Measurements from ENCODE around the gene CEP57L1. TPM values are rescaled to one million over a fixed set of nuclear protein-coding genes. Genes with fewer than 3 reads are reported as not detected.

Gene CEP57L1
- total and polyA plus RNA-seq, 2 donors (not counting 1 experiment from before 2014, with no cell fraction given): 3.1 to 8.8 TPM

DNA sequence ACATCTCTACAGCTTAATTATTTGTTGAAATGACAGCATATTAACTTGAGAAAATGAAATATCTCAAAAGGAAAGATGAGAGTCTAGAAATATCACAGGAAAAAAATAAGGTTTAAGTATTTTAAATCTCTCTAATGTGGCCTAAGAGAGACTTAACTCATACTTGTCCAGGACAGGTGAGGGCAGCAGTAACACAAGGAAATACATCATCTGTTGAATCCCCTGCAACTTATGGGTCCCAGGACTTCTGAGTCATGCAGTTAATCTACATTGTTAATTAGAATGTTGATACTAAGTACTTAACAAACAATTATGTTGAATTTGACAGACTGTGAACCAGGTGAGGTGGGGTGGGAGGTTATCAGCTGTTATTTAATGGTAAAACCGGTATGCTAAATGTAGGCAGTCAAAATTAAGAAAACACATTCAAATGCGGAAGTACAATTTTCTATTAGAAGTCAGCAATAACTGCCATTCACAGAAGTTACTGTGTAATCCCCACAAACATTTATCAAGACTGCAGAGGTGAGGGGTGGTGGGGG, 87.9 kb downstream of the CEP57L1 start:
- ChIA-PET POLR2A (no interaction called here), CTCF (interaction anchor here (0.9 to 1.4 kb wide), 4 partner anchors 9 to 856 kb away, joined by 3 to 8 read pairs (median 4); no protein-coding TSS in a partner anchor)
- no peaks in the 10 kb centered on the region for H3K9me3 Mint-ChIP-seq (ENCODE audit: insufficient read depth)
- peaks cover 0 to 4% (median 0%) of the 10 kb centered on the region in 4 experiments for H3K27me3 ChIP-seq (replicated peaks in 1 of 4; ENCODE audit: control extremely low read depth in 1 of 4, control insufficient read depth in 3 of 4, insufficient read depth in 4 of 4, low read length in 3 of 4)
- H4K20me1 ChIP-seq (ENCODE audit: control insufficient read depth, insufficient read depth, low read length, poor library complexity, severe bottlenecking): no peaks in the 10 kb centered on the region
- no peak overlapping the region for H3K4me2 ChIP-seq (replicated peaks; ENCODE audit: low read depth, low read length, poor library complexity, severe bottlenecking)
- intact Hi-C loops (cut with micrococcal nuclease): loop anchor here (10.0 kb wide), 1 partner anchor 88 kb away; the partner anchor contains the start of genes CEP57L1 and SESN1
- WGBS (ENCODE audit: insufficient coverage): no CpG with 5 or more reads among the region's 2 CpGs
- ATAC-seq (ENCODE audit: low read depth): no peak
- H3K36me3 ChIP-seq (replicated peaks in 1 of 2; ENCODE audit: control extremely low read depth in 1 of 2, control insufficient read depth in 1 of 2, extremely low read depth in 1 of 2, insufficient read depth in 2 of 2, low read length in 1 of 2): no peaks in the 10 kb centered on the region
- H3K9me3 ChIP-seq (ENCODE audit: control extremely low read depth in 1 of 3, control insufficient read depth in 2 of 3, insufficient read depth in 1 of 3, low read length in 2 of 3): no peaks in the 10 kb centered on the region
- H3K4me1 ChIP-seq (ENCODE audit: control insufficient read depth in 2 of 2, insufficient read depth in 2 of 2, low read length in 2 of 2): peaks cover 8 to 16% of the 10 kb centered on the region in 2 donors
- H3K4me3 ChIP-seq (ENCODE audit: control extremely low read depth in 1 of 5, extremely low read depth in 1 of 5, insufficient read depth in 1 of 5, low read depth in 2 of 5, low read length in 4 of 5): no peak overlapping the region
- H3K27ac Mint-ChIP-seq: no peak overlapping the region
- peaks cover 20% of the 10 kb centered on the region for H3K27me3 Mint-ChIP-seq
- H3K9ac ChIP-seq (ENCODE audit: low read length): no peak overlapping the region
- H3K4me3 Mint-ChIP-seq: no peak overlapping the region
- no peak for TF ChIP-seq CTCF (IDR thresholded peaks at IDR 0.05)
- no peak for TF ChIP-seq EZH2 (IDR thresholded peaks at IDR 0.05; ENCODE audit: borderline replicate concordance, insufficient read depth, low read depth, low read length, poor library complexity, severe bottlenecking)
- H3K4me1 Mint-ChIP-seq: peaks cover 9% of the 10 kb centered on the region
- no peaks in the 10 kb centered on the region for H3K79me2 ChIP-seq (ENCODE audit: control insufficient read depth, insufficient read depth, low read length)
- H2AFZ ChIP-seq (ENCODE audit: insufficient read depth, low read depth, low read length, poor library complexity, severe bottlenecking): no peak overlapping the region
- DNase-seq: peak; percentile 13
- H3K27ac ChIP-seq (ENCODE audit: low read length in 2 of 2): no peak overlapping the region

- no peak overlapping the region for H3K4me2 ChIP-seq (replicated peaks; ENCODE audit: low read depth, low read length, poor library complexity, severe bottlenecking)
- H3K27ac ChIP-seq (ENCODE audit: low read length in 2 of 2): no peak overlapping the region
- ChIA-PET CTCF (no interaction called here), POLR2A (no interaction called here)
- H3K4me3 ChIP-seq (ENCODE audit: control extremely low read depth in 1 of 5, extremely low read depth in 1 of 5, insufficient read depth in 1 of 5, low read depth in 2 of 5, low read length in 4 of 5): no peak overlapping the region
- peak overlapping the region; percentile 9 for H2AFZ ChIP-seq (ENCODE audit: insufficient read depth, low read depth, low read length, poor library complexity, severe bottlenecking)
- peaks cover 8 to 16% of the 10 kb centered on the region in 2 donors for H3K4me1 ChIP-seq (ENCODE audit: control insufficient read depth in 2 of 2, insufficient read depth in 2 of 2, low read length in 2 of 2)
- TF ChIP-seq CTCF (IDR thresholded peaks at IDR 0.05): no peak
- TF ChIP-seq EZH2 (IDR thresholded peaks at IDR 0.05; ENCODE audit: borderline replicate concordance, insufficient read depth, low read depth, low read length, poor library complexity, severe bottlenecking): no peak
- H3K9ac ChIP-seq (ENCODE audit: low read length): no peak overlapping the region
- ATAC-seq (ENCODE audit: low read depth) (no peak), DNase-seq (peak; percentile 18)
- Mint-ChIP-seq H3K27me3 (peaks cover 20% of the 10 kb centered on the region), H3K27ac (no peak overlapping the region), H3K4me3 (no peak overlapping the region), H3K9me3 (ENCODE audit: insufficient read depth) (no peaks in the 10 kb centered on the region), H3K4me1 (peaks cover 9% of the 10 kb centered on the region)
- H3K27me3 ChIP-seq (replicated peaks in 1 of 4; ENCODE audit: control extremely low read depth in 1 of 4, control insufficient read depth in 3 of 4, insufficient read depth in 4 of 4, low read length in 3 of 4): peaks cover 0 to 4% (median 0%) of the 10 kb centered on the region in 4 experiments
- H3K79me2 ChIP-seq (ENCODE audit: control insufficient read depth, insufficient read depth, low read length): no peaks in the 10 kb centered on the region
- WGBS (ENCODE audit: insufficient coverage): no CpG with 5 or more reads among the region's 3 CpGs
- no peaks in the 10 kb centered on the region for H4K20me1 ChIP-seq (ENCODE audit: control insufficient read depth, insufficient read depth, low read length, poor library complexity, severe bottlenecking)
- H3K36me3 ChIP-seq (replicated peaks in 1 of 2; ENCODE audit: control extremely low read depth in 1 of 2, control insufficient read depth in 1 of 2, extremely low read depth in 1 of 2, insufficient read depth in 2 of 2, low read length in 1 of 2): no peaks in the 10 kb centered on the region
- intact Hi-C loops (cut with micrococcal nuclease): loop anchor here (5.0 to 10.0 kb wide), 3 partner anchors 90 to 523 kb away; partner anchors contain the start of genes AK9, CEP57L1, FIG4 and SESN1
- no peaks in the 10 kb centered on the region for H3K9me3 ChIP-seq (ENCODE audit: control extremely low read depth in 1 of 3, control insufficient read depth in 2 of 3, insufficient read depth in 1 of 3, low read length in 2 of 3)
These were observed 89.3 kb downstream of the CEP57L1 start for GRCh38 chr6:109184638-109185037.

All from B cell (primary cell).